Measurements from ENCODE around the gene NFATC3. TPM values are rescaled to one million over a fixed set of nuclear protein-coding genes. Genes with fewer than 3 reads are reported as not detected.

NFATC3 gene
- total RNA-seq, 1 donor from 2014 or later = 74.5 TPM

DNA sequence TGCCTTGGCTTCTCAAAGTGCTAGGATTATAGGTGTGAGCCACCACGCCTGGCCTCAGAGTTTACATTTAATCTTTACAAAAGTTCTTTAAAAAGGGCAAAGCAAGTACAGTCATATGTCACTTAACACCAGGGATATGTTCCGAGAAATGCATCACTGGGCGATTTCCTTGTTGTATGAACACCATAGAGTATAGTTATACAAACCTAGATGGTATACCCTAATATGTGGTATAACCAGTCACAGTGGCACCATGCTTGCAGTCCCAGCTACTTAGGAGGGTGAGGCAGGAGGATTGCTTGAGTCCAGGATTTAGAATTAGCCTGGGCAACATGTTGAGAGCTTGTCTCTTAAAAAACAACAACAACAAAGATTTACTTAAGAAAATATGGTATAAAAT is 51.3 kb downstream of the NFATC3 start:
- no peak for DNase-seq
- Histone ChIP-seq H3K9me3 (no peaks in the 10 kb centered on the region), H3K36me3 (peaks cover 20% of the 10 kb centered on the region), H3K27me3 (no peaks in the 10 kb centered on the region), H3K27ac (no peak overlapping the region), H3K4me1 (no peaks in the 10 kb centered on the region), H3K4me3 (no peak overlapping the region)
- intact Hi-C loops (cut with DNase I) = no loop called here
- TF ChIP-seq, protein P1, sequence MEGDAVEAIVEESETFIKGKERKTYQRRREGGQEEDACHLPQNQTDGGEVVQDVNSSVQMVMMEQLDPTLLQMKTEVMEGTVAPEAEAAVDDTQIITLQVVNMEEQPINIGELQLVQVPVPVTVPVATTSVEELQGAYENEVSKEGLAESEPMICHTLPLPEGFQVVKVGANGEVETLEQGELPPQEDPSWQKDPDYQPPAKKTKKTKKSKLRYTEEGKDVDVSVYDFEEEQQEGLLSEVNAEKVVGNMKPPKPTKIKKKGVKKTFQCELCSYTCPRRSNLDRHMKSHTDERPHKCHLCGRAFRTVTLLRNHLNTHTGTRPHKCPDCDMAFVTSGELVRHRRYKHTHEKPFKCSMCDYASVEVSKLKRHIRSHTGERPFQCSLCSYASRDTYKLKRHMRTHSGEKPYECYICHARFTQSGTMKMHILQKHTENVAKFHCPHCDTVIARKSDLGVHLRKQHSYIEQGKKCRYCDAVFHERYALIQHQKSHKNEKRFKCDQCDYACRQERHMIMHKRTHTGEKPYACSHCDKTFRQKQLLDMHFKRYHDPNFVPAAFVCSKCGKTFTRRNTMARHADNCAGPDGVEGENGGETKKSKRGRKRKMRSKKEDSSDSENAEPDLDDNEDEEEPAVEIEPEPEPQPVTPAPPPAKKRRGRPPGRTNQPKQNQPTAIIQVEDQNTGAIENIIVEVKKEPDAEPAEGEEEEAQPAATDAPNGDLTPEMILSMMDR (IDR thresholded peaks at IDR 0.05) = no peak
- no peak for ATAC-seq

DNA sequence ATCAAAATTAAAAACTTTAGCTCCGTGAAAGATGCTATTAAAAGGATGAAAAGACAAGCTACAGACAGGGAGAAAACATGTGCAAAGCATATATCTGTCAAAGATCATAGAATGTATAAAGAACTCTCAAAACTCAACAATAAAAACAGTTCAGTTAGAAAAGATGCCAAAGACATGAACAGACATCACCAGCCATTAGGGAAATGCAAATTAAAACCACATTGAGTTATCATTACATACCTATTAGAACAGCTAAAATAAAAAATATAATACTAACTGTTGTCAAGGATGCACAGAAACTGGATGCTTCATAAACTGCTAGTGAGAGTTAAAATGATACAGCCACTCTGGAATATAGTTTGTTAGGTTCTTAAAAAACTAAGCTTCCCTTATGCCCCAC is 58.8 kb downstream of the NFATC3 start:
- intact Hi-C loops (cut with DNase I) = no loop called here
- Histone ChIP-seq H3K4me3 (no peak overlapping the region), H3K27ac (no peak overlapping the region), H3K9me3 (no peaks in the 10 kb centered on the region), H3K27me3 (no peaks in the 10 kb centered on the region), H3K4me1 (peaks cover 8% of the 10 kb centered on the region), H3K36me3 (peaks cover 13% of the 10 kb centered on the region)
- ATAC-seq = no peak
- TF ChIP-seq, protein P1 (IDR thresholded peaks at IDR 0.05) = no peak
- DNase-seq = no peak

DNA sequence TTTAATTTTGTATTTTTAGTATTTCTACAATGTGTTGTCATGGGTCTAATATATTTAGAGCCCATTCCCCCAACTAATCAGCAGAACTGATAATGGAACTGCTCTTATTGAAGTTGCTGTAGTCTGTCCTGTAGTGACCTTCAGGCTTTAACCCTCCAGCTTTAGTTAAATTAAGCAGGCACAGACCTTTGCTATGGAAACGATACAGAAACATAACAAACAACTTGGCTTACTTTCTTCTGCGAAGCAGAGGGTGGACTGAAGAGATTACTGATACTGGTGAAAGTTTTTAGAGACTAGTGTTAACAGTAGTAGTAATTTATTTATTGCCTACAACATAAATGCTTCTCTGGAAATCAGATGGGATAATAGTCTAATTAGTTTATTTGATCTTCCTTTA is 61.4 kb downstream of the NFATC3 start:
- Histone ChIP-seq H3K4me3 (no peak overlapping the region), H3K9me3 (no peaks in the 10 kb centered on the region), H3K27me3 (no peaks in the 10 kb centered on the region), H3K36me3 (peaks cover 13% of the 10 kb centered on the region), H3K4me1 (peaks cover 8% of the 10 kb centered on the region), H3K27ac (no peak overlapping the region)
- ATAC-seq = peak; percentile 41
- intact Hi-C loops (cut with DNase I) = no loop called here
- TF ChIP-seq, protein P1 (IDR thresholded peaks at IDR 0.05) = no peak
- DNase-seq = no peak

GRCh38 chr16:68147444-68147843 is 62.3 kb downstream of the NFATC3 start:
- DNase-seq (no peak), ATAC-seq (no peak)
- no peaks in the 10 kb centered on the region for H3K27me3 ChIP-seq
- H3K36me3 ChIP-seq = peaks cover 13% of the 10 kb centered on the region
- no peak overlapping the region for H3K4me3 ChIP-seq
- no peak overlapping the region for H3K27ac ChIP-seq
- H3K4me1 ChIP-seq = peaks cover 8% of the 10 kb centered on the region
- intact Hi-C loops (cut with DNase I) = no loop called here
- no peaks in the 10 kb centered on the region for H3K9me3 ChIP-seq
- TF ChIP-seq, protein P1 (IDR thresholded peaks at IDR 0.05) = no peak

GRCh38 chr16:68149596-68149995 is 64.4 kb downstream of the NFATC3 start:
- intact Hi-C loops (cut with DNase I) = no loop called here
- Histone ChIP-seq H3K4me3 (no peak overlapping the region), H3K4me1 (peaks cover 4% of the 10 kb centered on the region), H3K36me3 (peaks cover 10% of the 10 kb centered on the region), H3K27me3 (no peaks in the 10 kb centered on the region), H3K27ac (no peak overlapping the region), H3K9me3 (no peaks in the 10 kb centered on the region)
- TF ChIP-seq, protein P1 (IDR thresholded peaks at IDR 0.05) = no peak
- DNase-seq (no peak), ATAC-seq (no peak)

GRCh38 chr16:68155425-68155824 is 70.3 kb downstream of the NFATC3 start:
- DNase-seq (no peak), ATAC-seq (no peak)
- Histone ChIP-seq H3K36me3 (peaks cover 24% of the 10 kb centered on the region), H3K4me1 (no peaks in the 10 kb centered on the region), H3K4me3 (no peak overlapping the region), H3K9me3 (no peaks in the 10 kb centered on the region), H3K27ac (no peak overlapping the region), H3K27me3 (no peaks in the 10 kb centered on the region)
- TF ChIP-seq, protein P1 (IDR thresholded peaks at IDR 0.05) = no peak
- intact Hi-C loops (cut with DNase I) = no loop called here
